T-helper 2 cell (primary cell): ENCODE data around the gene STON2.

Experiments
- DNase-seq, 5 experiments: peaks; one replicate each; pipeline versions ENCODE4 v3.0.0 to v3.0.0-alpha.2; 2012 to 2022

Gene STON2

GRCh38 chr14:81330619-81331122 is 69.5 kb downstream of the STON2 start:
- DNase-seq: no peak

GRCh38 chr14:81329640-81330381 is 70.3 kb downstream of the STON2 start:
- DNase-seq: no peak

GRCh38 chr14:81326451-81326850 is 73.7 kb downstream of the STON2 start:
- no peak for DNase-seq

GRCh38 chr14:81324011-81324410 is 76.1 kb downstream of the STON2 start:
- no peak for DNase-seq

- no peak for DNase-seq
These were observed 77.0 kb downstream of the STON2 start for GRCh38 chr14:81323093-81323492.

GRCh38 chr14:81319946-81320345 is 80.2 kb downstream of the STON2 start:
- no peak for DNase-seq

GRCh38 chr14:81319314-81319713 is 80.8 kb downstream of the STON2 start:
- no peak for DNase-seq

GRCh38 chr14:81315341-81315740 is 84.8 kb downstream of the STON2 start:
- DNase-seq: no peak

GRCh38 chr14:81314443-81315175 is 85.5 kb downstream of the STON2 start:
- no peak for DNase-seq

- no peak for DNase-seq
These were observed 86.2 kb downstream of the STON2 start for GRCh38 chr14:81313775-81314429.

- DNase-seq: no peak
These were observed 86.9 kb downstream of the STON2 start for GRCh38 chr14:81313200-81313599.

GRCh38 chr14:81312289-81312876 is 87.7 kb downstream of the STON2 start:
- DNase-seq: no peak

GRCh38 chr14:81311778-81312177 is 88.3 kb downstream of the STON2 start:
- DNase-seq: no peak

- DNase-seq: no peak
These were observed 89.0 kb downstream of the STON2 start for GRCh38 chr14:81311141-81311540.

- DNase-seq: no peak
These were observed 89.5 kb downstream of the STON2 start for GRCh38 chr14:81310606-81311005.

- DNase-seq: no peak
These were observed 90.6 kb downstream of the STON2 start for GRCh38 chr14:81309511-81309910.

- no peak for DNase-seq
These were observed 94.4 kb downstream of the STON2 start for GRCh38 chr14:81305743-81306142.

- no peak for DNase-seq
These were observed 95.1 kb downstream of the STON2 start for GRCh38 chr14:81305065-81305464.

GRCh38 chr14:81303258-81303935 is 96.7 kb downstream of the STON2 start:
- DNase-seq: peak in 1 of 5 experiments; percentile 81

- DNase-seq: peak in 1 of 5 experiments; percentile 6
These were observed 97.5 kb downstream of the STON2 start for GRCh38 chr14:81302638-81303037.

- DNase-seq: no peak
These were observed 98.3 kb downstream of the STON2 start for GRCh38 chr14:81301813-81302212.

GRCh38 chr14:81301371-81301770 is 98.8 kb downstream of the STON2 start:
- DNase-seq: no peak

- DNase-seq: no peak
These were observed 101.2 kb downstream of the STON2 start for GRCh38 chr14:81298911-81299310.
